Measurements from ENCODE around the gene EXOG.

EXOG gene

GRCh38 chr3:38549082-38549481 lies 52.9 kb downstream of the EXOG start:
- no peak overlapping the region for H3K4me3 ChIP-seq (ENCODE audit: low read depth, low read length)
- no peak for TF ChIP-seq CTCF (IDR thresholded peaks at IDR 0.05; ENCODE audit: control insufficient read depth, extremely low read depth, insufficient read depth)
- DNase-seq (ENCODE audit: low read depth): no peak

- H3K4me3 ChIP-seq (ENCODE audit: low read depth, low read length): no peak overlapping the region
- no peak for DNase-seq (ENCODE audit: low read depth)
- no peak for TF ChIP-seq CTCF (IDR thresholded peaks at IDR 0.05; ENCODE audit: control insufficient read depth, extremely low read depth, insufficient read depth)
Measured at GRCh38 chr3:38549486-38549885, 53.3 kb downstream of the EXOG start.

GRCh38 chr3:38549957-38550840 lies 54.1 kb downstream of the EXOG start:
- TF ChIP-seq CTCF (IDR thresholded peaks at IDR 0.05; ENCODE audit: control insufficient read depth, extremely low read depth, insufficient read depth): no peak

GRCh38 chr3:38551026-38551832 lies 55.1 kb downstream of the EXOG start:
- no peak for DNase-seq (ENCODE audit: low read depth)
- H3K4me3 ChIP-seq (ENCODE audit: low read depth, low read length): no peak overlapping the region
- no peak for TF ChIP-seq CTCF (IDR thresholded peaks at IDR 0.05; ENCODE audit: control insufficient read depth, extremely low read depth, insufficient read depth)

More at GRCh38 chr3:38549957-38550840, 54.1 kb downstream of the EXOG start:
- no peak overlapping the region for H3K4me3 ChIP-seq (ENCODE audit: low read depth, low read length)
- DNase-seq (ENCODE audit: low read depth): no peak

GRCh38 chr3:38552364-38552763 lies 56.2 kb downstream of the EXOG start:
- no peak for TF ChIP-seq CTCF (IDR thresholded peaks at IDR 0.05; ENCODE audit: control insufficient read depth, extremely low read depth, insufficient read depth)
- no peak for DNase-seq (ENCODE audit: low read depth)
- H3K4me3 ChIP-seq (ENCODE audit: low read depth, low read length): no peak overlapping the region

- no peak for DNase-seq (ENCODE audit: low read depth)
- TF ChIP-seq CTCF (IDR thresholded peaks at IDR 0.05; ENCODE audit: control insufficient read depth, extremely low read depth, insufficient read depth): no peak
- no peak overlapping the region for H3K4me3 ChIP-seq (ENCODE audit: low read depth, low read length)
Measured at GRCh38 chr3:38553071-38553470, 56.9 kb downstream of the EXOG start.

All from LNCaP clone FGC (cell line).